Renal cortical epithelial cell (primary cell): ENCODE measurements around the gene PNMA8A. TPM values are rescaled to one million over a fixed set of nuclear protein-coding genes. Genes with fewer than 3 reads are reported as not detected.
"Not testable (repeated sequence)": the region's sequence is repeated elsewhere in the genome, so short reads cannot be mapped to it uniquely, and the experiment has no call there.

Experiments used
- DNase-seq: peaks from one replicate; pipeline ENCODE4 v3.0.0-alpha.2; 2011; ENCODE audit warnings: low read depth
- total RNA-seq: library from RNA; depleted of rRNA; stranded (reverse); fragments of >200 nt; gene quantifications from 2 replicates; pipeline ENCODE4 v1.2.3, GENCODE V29; 2014

PNMA8A gene
- total RNA-seq, 1 donor from 2014 or later = 15.4 TPM

DNA sequence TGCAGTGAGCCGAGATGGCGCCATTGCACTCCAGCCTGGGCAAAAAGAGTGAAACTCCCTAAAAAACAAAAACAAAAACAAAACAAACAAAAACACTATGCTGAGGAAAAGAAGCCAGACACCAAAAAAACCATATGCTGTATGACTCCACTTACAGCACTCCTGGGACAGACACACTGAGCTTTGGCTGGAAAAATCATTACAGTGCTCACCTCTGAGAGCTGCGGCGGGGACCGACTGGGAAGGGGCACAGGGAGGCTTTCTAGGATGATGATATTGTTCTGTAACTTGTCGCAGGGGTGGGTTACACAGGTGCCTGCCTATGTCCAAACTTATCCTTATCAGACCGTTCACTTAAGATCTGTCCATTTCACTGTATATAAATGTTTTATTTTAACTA lies 7.8 kb downstream of the PNMA8A start:
- DNase-seq = no peak

DNA sequence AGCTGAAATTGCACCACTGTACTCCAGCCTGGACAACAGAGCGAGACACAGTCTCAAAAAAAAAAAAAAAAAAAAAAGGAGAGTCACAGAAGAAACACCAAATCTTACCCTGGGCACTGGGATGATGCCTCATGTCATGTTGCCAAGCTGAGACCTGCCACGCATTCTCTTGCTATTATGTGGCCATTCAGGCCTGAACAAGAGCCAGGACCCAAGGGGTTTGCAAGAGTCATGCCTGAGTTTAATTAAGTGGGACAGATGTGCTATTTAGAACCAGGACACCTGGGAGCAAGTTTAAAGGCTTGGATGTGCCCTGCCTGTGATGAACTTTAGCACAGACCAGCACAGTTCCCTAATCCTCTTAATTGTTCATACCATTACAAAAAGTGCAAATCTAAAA lies 9.8 kb downstream of the PNMA8A start:
- DNase-seq = no peak

DNA sequence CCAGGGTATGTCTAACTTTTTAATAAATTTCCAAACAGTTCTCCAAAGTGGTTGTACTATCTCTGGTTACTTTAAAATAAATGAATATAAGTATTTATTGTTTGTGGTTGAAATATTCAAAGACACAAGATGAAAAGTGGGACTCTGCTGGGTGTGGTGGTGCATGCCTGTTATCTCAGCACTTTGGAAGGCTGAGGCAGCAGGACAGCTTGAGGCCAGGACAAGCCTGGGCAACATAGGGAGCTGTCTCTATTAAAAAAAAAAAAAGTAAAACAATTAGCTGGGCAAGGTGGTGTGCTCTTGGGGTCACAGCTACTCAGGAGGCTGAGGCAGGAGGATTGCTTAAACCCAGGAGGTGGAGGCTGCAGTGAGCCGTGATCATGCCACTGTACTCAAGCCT lies 10.4 kb downstream of the PNMA8A start:
- DNase-seq = no peak

DNA sequence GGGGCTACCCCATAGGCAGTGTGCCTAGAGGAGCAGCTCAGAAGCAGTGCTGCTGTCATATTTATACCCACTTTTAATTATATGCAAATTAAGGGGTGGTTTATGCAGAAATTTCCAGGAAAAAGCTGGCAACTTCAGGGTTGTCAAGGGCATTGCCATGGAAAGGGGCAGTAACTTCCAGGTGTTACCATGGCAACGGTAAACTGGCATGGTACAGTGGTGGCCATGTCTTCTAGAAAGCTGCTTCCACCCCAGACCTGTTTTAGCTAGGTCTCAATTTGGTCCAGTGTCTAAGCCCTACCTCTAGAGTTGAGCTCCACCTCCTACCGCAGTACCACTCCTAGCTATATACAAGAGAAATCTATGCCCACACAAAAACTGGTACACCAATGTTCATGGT lies 11.3 kb downstream of the PNMA8A start:
- DNase-seq = no peak

DNA sequence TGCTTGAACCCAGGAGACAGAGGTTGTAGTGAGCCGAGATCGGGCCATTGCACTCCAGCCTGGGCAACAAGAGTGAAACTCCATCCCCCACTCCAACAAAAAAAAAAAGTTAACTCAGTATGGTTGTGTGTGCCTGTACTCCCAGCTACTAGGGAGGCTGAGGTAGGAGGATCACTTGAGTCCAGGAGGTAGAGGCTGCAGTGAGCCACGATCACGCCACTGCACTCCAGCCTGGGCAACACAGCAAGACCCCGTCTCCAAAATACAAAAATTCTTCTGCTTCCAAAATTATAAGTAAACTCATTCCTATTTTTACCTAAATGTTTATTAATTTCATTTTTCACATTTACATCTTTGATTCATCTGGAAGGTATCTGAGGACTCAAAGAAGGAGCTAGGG lies 14.4 kb downstream of the PNMA8A start:
- no peak for DNase-seq

DNA sequence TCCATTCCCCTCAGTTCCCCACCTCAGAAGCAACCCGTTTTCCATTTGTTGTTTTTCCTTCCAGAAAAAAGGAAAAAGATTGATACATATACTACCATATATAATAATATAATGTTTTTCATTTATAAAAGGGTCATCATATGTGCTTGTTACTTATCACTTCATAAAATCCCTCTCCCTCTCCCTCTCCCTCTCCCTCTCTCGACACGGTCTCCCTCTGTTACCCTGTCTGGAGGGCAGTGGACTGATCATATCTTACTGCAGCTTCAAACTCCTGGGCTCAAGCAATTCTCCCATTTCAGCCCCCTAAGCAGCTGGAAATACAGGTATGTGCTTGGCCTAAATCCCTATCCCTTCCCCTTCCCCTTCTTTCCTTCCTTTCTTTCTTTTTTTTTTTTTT lies 17.1 kb downstream of the PNMA8A start:
- no peak for DNase-seq

DNA sequence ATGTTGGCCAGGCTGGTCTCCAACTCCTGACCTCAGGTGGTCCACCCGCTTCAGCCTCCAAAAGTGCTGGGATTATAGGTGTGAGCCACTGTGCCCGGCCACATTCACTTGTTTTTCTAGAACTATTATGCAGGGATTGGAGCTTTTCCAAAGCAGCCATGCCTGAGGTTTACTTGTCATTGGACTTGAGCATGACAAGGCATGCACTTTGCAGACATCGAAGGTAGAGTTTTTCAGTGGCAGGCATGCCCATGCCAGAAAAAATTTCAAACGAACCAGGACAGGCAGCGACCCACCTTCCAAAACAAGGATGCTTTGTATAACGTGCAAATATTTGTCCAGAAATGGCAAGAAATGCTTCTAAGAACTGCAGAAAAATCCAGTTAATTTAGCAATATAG lies 17.7 kb downstream of the PNMA8A start:
- DNase-seq = no peak

DNA sequence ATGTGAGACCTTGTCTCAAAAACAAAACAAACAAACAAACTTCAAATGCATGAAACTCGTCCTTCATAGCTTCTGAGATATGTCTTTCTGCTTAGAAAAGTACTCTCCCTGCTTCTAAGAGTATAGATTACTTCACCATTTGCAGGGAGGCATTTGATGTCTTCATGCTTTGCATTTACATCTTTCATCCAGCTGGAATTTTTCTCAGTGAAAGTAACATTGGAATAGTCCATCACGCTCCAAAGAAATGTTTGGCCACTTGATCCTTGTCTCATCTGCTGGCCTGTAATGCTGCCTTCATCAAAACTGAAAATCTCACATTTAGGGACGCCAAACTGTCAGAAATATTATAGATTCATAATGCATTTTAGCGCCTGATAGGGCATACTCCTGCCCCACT lies 19.2 kb downstream of the PNMA8A start:
- no peak for DNase-seq

DNA sequence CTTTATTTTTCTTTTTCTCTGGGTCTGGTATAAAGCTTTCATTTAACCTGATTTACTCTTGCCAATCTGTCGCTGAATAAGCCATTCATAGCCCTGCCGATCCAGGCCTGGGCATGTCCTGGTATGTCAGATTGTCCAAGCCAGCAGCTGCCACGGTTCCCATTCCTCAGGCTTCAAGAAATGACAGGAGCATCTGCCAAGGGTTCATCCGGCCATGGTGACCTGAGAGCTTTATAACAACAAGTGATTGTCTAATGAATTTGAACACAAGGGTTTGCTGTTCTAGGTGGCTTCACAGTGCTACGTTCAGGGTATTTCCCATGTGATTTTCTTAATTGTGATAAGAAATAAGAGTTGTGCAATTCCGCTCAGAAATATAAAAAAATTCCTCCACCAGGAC lies 20.0 kb downstream of the PNMA8A start:
- no peak for DNase-seq

DNA sequence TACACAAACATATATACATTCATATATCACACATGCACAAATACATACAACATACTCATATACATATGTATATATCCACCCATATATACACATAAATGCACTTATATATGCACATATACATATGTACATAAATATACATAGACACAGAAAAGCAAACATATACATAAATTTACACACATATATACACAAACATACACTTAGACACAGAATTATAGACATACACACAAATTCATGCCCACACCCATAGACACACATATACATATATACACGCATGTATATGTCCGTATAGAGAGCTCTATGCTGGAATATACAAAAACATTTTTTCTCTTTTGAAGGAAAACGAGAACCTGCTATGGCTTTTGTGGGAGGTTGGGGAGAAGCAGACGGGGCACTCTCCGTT lies 20.6 kb downstream of the PNMA8A start:
- DNase-seq = no peak

DNA sequence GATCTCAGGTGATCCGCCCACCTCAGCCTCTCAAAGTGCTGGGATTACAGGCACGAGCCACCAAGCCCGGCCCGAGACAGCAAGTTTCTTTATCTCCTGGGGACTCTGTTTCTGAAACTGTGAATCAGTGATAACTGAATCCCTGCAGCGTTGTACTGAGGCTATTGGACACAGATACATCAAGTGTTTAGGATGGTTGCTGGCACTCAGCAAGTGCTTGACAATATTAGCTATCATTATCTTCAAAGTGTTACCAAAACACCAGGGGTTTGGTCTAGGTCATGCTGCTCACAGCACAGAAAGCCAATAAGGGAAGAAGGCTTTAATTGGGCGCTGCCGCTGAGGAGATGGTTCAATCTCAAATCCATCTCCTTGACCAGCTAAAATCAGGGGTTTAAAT lies 22.1 kb downstream of the PNMA8A start:
- DNase-seq = no peak

DNA sequence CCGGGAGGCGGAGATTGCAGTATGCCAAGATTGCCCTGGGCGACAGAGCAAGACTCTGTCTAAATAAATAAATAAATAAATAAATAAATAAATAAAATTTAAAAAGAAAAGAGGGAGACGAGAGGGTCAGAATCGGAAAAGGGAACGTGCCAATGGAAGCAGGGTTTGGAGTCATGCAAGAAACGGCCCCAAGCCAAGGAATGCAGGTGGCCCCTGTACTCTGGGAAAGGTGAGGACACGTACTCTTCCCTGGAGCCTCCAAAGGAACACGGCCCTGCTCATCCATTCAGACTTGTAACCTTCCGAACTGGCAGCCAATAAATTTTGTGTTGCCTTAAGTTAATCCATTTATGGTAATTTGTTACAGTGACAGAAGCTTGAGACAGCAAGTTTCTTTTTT lies 22.8 kb downstream of the PNMA8A start:
- DNase-seq = no peak

DNA sequence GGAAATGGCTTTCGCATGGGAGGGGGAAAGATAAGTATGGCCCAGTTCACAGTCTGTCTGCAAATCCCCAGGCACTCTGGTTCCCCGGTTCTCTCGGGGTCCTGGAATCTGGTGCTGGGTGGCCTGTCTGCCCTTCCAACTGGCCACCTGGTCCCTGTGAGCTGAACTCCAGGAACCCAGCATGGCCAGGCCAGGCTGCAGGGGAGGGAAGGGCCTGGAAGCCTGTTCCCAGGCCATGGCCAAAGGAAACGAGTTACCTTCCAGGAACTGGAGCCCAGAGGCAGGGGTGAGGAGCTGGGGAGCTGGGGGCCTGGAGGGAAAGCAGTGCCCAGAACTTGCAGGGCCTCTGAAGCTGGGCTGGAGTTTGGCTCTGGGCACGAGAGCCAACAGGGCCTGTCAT lies 23.5 kb downstream of the PNMA8A start:
- DNase-seq = no peak

DNA sequence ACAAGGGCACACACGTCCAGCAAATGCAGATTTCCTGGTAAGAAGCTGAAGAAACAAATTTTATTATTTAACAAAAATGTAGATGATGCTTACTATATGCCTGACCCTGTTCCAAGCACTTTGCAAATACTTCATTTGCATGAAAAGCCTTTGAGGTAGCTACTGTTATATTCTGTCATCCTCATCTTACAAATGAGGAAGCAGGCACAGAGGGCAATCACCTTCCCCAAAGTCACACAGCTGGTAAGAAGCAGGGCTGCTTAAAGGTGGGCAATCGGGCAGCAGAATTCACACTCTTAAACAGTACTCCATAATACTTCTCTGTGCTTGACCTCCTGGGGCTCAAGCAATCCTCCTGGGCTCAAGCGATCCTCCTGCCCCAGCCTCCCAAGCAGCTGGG lies 24.4 kb downstream of the PNMA8A start:
- DNase-seq = no peak

DNA sequence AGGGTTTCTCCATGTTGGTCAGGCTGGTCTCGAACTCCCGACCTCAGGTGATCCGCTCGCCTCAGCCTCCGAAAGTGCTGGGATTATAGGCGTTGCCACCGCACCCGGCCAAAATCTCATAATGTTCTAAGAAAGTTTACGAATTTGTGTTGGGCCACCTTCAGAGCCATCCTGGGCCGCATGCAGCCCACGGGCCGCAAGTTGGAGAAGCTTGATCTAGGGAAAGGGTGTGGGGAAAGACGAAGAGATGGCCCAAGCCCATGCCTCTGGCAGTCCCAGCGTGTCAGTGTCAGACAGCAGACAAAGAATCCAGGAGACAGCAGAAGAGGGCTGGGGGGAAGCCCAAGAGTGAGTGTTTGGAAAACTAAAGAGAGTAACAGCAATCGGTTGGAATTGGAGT lies 25.3 kb downstream of the PNMA8A start:
- no peak for DNase-seq

DNA sequence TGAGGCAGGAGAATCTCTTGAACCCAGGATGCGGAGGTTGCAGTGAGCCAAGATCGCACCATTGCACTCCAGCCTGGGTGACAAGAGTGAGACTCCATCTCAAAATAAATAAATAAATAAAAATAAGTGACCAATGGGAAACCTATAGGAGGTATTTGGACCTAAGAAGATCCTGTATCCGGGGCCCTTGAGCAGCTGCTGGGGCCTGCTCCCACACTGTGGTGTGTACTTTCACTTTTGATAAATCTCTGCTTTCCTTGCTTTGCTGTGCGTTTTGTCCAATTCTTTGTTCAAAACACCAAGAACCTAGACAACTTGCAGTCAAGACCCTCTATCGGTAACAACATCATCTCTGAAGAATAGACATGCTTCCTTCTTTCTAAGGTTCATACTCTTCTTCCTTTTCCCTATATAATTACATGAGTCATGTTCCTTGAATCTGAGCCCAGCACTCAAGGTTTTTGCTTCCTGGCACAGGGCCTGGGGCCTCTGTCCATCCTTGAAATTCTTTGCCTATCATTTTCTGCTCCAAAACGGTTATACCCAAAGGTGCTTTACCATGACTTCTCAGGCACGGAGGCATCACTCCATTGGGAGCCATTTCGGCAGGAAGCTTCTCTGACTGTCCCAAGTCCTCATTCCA lies 28.4 kb downstream of the PNMA8A start:
- DNase-seq = peak; percentile 59

DNA sequence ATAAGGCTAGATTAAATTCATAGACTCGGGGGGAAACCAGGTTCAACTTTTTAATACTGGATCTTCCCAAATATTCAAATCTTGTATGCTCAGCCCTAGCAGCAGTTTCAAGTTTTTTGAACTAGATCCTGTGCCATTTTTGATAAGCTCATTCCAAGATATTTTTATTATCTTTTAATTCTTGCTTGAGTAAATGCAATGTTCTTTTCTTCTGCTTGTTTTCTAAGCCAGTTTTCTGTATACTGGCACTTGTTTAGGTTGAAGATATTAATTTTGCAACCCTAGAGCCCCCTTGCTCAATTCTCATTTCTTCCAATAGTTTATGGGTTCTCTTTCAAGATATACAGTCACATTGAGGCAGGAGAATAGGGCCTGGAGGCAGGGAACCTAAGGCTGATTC lies 29.5 kb downstream of the PNMA8A start:
- no peak for DNase-seq

DNA sequence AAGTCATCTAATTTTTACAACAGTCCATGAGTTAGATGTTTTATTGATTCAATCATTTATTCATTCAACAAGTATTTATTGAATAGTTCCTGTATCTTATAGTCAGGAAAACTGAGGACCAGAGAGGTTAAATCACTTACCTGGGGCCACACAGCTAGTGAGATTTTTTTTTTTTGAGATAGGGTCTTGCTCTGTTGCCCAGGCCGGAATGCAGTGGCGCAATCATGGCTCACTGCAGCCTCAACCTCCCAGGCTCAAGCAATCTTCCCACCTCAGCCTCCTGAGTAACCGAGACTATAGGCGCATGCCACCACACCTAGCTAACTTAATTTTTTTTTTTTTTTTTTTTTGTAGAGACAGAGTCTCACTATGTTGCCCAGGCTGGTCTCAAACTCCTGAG lies 35.7 kb downstream of the PNMA8A start:
- not testable (repeated sequence) for DNase-seq

DNA sequence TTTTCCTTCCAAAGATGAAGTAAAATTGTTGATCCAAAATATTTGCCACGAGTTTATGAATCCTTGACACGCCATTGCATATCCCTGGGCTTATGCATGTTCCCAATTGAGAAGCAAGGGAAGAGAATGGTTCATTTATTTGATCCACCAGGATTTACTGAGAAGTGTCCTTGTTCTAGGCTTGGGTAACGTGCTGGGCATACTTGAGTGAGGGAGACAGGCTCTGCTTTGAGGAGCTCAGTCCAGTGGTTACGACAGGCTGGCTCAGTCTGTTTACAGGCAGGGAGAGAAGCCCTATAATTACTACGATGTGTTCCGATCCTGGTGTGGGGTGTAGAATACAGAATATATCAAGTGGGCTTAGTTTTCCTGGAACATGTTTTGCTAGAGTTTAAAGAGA lies 36.4 kb downstream of the PNMA8A start:
- DNase-seq = no peak

DNA sequence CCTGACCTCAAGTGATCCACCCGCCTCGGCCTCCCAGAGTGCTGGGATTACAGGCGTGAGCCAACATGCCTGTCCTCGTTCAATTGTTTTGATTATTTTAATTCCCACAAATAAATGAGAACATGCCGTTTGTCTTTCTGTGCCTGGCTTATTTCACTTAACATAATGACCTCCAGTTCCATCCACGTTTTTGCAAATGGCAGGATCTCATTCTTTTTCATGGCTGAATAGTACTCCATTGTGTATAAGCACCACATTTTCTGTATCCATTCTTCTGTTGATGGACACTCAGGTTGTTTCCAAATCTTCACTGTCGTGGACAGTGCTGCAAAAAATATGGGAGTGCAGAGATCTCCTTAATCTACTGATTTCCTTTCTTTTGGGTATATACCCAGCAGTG lies 37.9 kb downstream of the PNMA8A start:
- not testable (repeated sequence) for DNase-seq

DNA sequence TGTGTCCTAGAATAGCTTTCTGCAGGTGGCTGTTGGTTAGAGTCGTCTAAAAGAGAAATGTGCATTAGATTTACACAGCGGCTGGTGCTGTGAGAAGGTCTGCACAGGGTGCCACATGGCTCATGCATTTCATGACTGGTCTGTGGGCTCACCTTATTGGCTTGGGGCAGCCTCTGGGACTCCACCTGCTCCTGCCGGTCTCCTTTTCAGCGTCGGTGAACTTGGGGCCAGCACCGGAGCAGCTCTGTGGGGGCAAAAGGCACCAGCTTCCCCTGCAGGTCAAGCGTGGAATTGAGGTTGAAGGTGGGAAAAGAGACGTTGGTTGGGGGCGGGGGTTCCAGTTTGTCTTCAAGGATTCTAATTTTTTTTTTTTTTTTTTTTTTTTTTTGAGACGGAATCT lies 39.5 kb downstream of the PNMA8A start:
- no peak for DNase-seq

DNA sequence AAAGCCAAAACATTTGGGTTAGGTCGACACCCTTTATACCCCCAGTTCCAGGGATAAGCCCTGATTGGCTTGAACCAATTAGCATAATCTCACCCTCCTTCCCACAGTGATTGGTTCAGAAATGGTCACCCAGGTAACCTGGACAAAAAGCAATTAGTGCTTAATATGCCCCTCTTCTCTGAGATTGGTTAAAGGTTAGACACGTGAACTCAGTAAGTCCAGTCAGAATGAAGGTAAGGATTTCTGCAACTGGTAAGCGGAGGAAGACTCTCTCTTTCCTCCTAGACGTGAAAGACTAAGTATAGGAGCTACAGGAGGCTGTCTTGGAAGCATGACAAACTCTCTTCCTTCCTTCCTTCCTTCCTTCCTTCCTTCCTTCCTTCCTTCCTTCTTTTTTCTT lies 41.4 kb downstream of the PNMA8A start:
- no peak for DNase-seq

DNA sequence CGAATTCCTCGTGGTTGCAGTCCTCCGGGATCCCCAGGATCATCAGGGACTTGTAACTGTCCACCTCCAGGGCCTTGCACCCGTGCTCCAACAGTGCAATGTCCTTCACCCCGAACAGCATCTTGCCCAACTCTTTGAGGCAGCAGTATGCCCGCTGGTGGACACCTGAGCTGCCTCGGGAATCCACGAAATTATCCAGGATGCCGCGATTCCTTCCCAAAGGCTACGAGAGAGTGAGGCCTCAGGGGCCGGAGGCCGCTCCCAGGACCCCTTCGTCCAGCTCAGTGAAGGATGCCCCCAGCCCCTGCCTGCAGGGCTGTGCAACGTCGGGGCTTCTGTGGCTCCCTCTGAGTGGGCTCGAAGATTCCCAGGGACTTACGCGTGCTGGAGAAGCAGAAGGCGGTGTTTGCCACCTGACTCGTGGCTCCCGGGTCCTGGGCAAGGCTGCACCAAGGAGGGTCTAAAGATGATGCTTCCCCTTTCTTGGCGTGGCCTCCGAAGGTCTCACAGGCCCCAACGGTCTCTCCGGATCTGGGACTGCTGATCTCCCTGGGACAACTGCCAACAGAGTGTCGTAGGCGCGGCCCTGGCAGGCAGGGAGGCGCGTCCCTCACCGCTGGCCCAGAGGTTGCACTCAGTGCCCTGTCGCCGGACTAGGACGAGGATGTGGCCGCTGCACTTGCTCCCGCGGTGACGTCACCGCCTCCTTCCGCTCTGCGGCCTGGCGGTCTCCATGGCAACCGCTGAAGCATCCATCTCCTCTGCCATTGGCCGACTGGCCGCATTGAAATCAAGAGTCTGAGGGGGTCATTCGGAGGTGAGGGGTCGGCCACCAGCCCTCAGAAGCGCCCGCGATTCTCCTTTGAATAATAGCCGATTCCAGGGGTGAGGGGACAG lies 42.9 kb downstream of the PNMA8A start, which contains the start of gene PNMA8C:
Gene PNMA8C (minus strand): TSS at position 698 of the 897 bp plus-strand sequence. CDS start 577 bp downstream, at position 121.
- no peak for DNase-seq
